Measurements from ENCODE around the gene KLF5. TPM values are rescaled to one million over a fixed set of nuclear protein-coding genes. Genes with fewer than 3 reads are reported as not detected.

KLF5 gene
- total and polyA plus RNA-seq, 7 donors, result 8.0 to 48.2 (median 11.6) TPM

- intact Hi-C loops (cut with DNase I), result loop anchor here (5.0 to 10.0 kb wide), 2 partner anchors 140 to 653 kb away; no protein-coding TSS in a partner anchor
- no peak overlapping the region for H3K27ac ChIP-seq
- H3K36me3 ChIP-seq (ENCODE audit: insufficient read depth in 1 of 2, low read depth in 1 of 2), result no peaks in the 10 kb centered on the region
- peaks cover 7% of the 10 kb centered on the region for H3K4me1 ChIP-seq
- TF ChIP-seq, protein P1, sequence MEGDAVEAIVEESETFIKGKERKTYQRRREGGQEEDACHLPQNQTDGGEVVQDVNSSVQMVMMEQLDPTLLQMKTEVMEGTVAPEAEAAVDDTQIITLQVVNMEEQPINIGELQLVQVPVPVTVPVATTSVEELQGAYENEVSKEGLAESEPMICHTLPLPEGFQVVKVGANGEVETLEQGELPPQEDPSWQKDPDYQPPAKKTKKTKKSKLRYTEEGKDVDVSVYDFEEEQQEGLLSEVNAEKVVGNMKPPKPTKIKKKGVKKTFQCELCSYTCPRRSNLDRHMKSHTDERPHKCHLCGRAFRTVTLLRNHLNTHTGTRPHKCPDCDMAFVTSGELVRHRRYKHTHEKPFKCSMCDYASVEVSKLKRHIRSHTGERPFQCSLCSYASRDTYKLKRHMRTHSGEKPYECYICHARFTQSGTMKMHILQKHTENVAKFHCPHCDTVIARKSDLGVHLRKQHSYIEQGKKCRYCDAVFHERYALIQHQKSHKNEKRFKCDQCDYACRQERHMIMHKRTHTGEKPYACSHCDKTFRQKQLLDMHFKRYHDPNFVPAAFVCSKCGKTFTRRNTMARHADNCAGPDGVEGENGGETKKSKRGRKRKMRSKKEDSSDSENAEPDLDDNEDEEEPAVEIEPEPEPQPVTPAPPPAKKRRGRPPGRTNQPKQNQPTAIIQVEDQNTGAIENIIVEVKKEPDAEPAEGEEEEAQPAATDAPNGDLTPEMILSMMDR (IDR thresholded peaks at IDR 0.05), result no peak
- 64 to 72% (median 69%) methylated on average over 5 of the region's 5 CpGs for WGBS, 3 donors
- H3K27me3 ChIP-seq (ENCODE audit: insufficient read depth in 3 of 3, low read length in 2 of 3), result no peaks in the 10 kb centered on the region
- ATAC-seq (no peak), DNase-seq (no peak)
- H3K9me3 ChIP-seq, result no peaks in the 10 kb centered on the region
- H3K4me3 ChIP-seq, result no peak overlapping the region
These were observed 4.1 kb upstream of the KLF5 start for GRCh38 chr13:73054712-73055111.

GRCh38 chr13:73055813-73056564 lies 2.8 kb upstream of the KLF5 start:
- Histone ChIP-seq H3K4me1 (peaks cover 9% of the 10 kb centered on the region), H3K27me3 (ENCODE audit: insufficient read depth in 3 of 3, low read length in 2 of 3) (no peaks in the 10 kb centered on the region), H3K27ac (no peak overlapping the region), H3K4me3 (no peak overlapping the region), H3K9me3 (no peaks in the 10 kb centered on the region), H3K36me3 (ENCODE audit: insufficient read depth in 1 of 2, low read depth in 1 of 2) (no peaks in the 10 kb centered on the region)
- no peak for ATAC-seq
- intact Hi-C loops (cut with DNase I), result loop anchor here (5.0 to 10.0 kb wide), 2 partner anchors 141 to 651 kb away; no protein-coding TSS in a partner anchor
- TF ChIP-seq, protein P1 (IDR thresholded peaks at IDR 0.05), result no peak
- WGBS, 3 donors, result 70 to 83% (median 79%) methylated on average over 8 of the region's 8 CpGs
- DNase-seq, result no peak

GRCh38 chr13:73056565-73056962 lies 2.2 kb upstream of the KLF5 start:
- no peak for DNase-seq
- H3K27ac ChIP-seq, result no peak overlapping the region
- no peaks in the 10 kb centered on the region for H3K9me3 ChIP-seq
- intact Hi-C loops (cut with DNase I), result loop anchor here (5.0 to 10.0 kb wide), 2 partner anchors 142 to 651 kb away; no protein-coding TSS in a partner anchor
- no peak overlapping the region for H3K4me3 ChIP-seq
- peaks cover 15% of the 10 kb centered on the region for H3K4me1 ChIP-seq
- WGBS, 3 donors, result 88 to 96% (median 92%) methylated on average over 4 of the region's 4 CpGs
- no peaks in the 10 kb centered on the region for H3K27me3 ChIP-seq (ENCODE audit: insufficient read depth in 3 of 3, low read length in 2 of 3)
- TF ChIP-seq, protein P1 (IDR thresholded peaks at IDR 0.05), result no peak
- no peak for ATAC-seq
- H3K36me3 ChIP-seq (ENCODE audit: insufficient read depth in 1 of 2, low read depth in 1 of 2), result no peaks in the 10 kb centered on the region

- intact Hi-C loops (cut with DNase I), result loop anchor here (5.0 to 10.0 kb wide), 2 partner anchors 143 to 650 kb away; no protein-coding TSS in a partner anchor
- Histone ChIP-seq H3K27ac (no peak overlapping the region), H3K4me3 (no peak overlapping the region), H3K36me3 (ENCODE audit: insufficient read depth in 1 of 2, low read depth in 1 of 2) (peaks cover 0 to 5% of the 10 kb centered on the region in 2 donors), H3K27me3 (ENCODE audit: insufficient read depth in 3 of 3, low read length in 2 of 3) (no peaks in the 10 kb centered on the region), H3K9me3 (no peaks in the 10 kb centered on the region), H3K4me1 (peaks cover 16% of the 10 kb centered on the region)
- DNase-seq (no peak), ATAC-seq (no peak)
- 86 to 93% (median 90%) methylated on average over 4 of the region's 4 CpGs for WGBS, 3 donors
- TF ChIP-seq, protein P1 (IDR thresholded peaks at IDR 0.05), result no peak
These were observed 1.3 kb upstream of the KLF5 start for GRCh38 chr13:73057284-73058063.

All from psoas muscle (tissue), 8 donors.